Heart left ventricle (tissue), 13 donors: ENCODE data around the gene RASGEF1B.

Source experiments
- CTCF ChIP-seq, 12 donors: fragments of 200-600 bp; sonication (generic) in 4 of 12; IDR thresholded peaks; one replicate each; pipeline versions ENCODE4 v1.5.0 to v1.8.0; 2018 to 2022; ENCODE audit warnings: antibody characterized with exemption in 12 of 12, mild to moderate bottlenecking in 5 of 12
- POLR2A ChIP-seq, 2 donors: fragments of 450-650 bp; IDR thresholded peaks; one replicate each; pipeline ENCODE4 v1.6.1; 2017; ENCODE audit warnings: antibody characterized with exemption in 2 of 2, mild to moderate bottlenecking in 2 of 2, moderate library complexity in 2 of 2
- donor health status: ischemic (EF 13 %, LVEDD 7.1; RV severe dilation, severe dysfunction).
- donor health status: DM: no; HTN: yes; CAD: no.
- donor health status: DM: no; HTN: no; CAD: no.
- donor health status: ischemic (EF 25% LVEDD 6.9; RV normal size, moderate dysfunction).
- donor health status: ischemic (EF 25% LVEDD 5.7; RV mildly dilated, moderate dysfunction).
- donor health status: ischemic (EF 35%, LVEDD 5.7; RV mildly dilated, moderate dysfunction).
- donor health status: nonischemic (EF 11% LVEDD 7.7; RV severe dilation, severe dysfunction).
- donor health status: DM: yes; HTN: yes; CAD: no.
- donor health status: PGD.
- donor health status: ischemic (EF 29% LVEDD 5.4; RV normal size, mild dysfunction).
- donor health status: nonischemic (EF 23%, LVEDD 6.1; RV moderate dilation, normal function).

- TF ChIP-seq CTCF (IDR thresholded peaks at IDR 0.05) (no peak), POLR2A (IDR thresholded peaks at IDR 0.05) (no peak)
These were observed 25.1 kb downstream of the RASGEF1B start for GRCh38 chr4:81446634-81447033.
